ENCODE measurements around the gene VPS51. TPM values are rescaled to one million over a fixed set of nuclear protein-coding genes. Genes with fewer than 3 reads are reported as not detected.

Gene VPS51
- total and polyA plus RNA-seq, 2 of the 13 experiments (the other 11 are each of a cell fraction or from before 2014, with no cell fraction given) = 76.3 to 90.6 TPM

DNA sequence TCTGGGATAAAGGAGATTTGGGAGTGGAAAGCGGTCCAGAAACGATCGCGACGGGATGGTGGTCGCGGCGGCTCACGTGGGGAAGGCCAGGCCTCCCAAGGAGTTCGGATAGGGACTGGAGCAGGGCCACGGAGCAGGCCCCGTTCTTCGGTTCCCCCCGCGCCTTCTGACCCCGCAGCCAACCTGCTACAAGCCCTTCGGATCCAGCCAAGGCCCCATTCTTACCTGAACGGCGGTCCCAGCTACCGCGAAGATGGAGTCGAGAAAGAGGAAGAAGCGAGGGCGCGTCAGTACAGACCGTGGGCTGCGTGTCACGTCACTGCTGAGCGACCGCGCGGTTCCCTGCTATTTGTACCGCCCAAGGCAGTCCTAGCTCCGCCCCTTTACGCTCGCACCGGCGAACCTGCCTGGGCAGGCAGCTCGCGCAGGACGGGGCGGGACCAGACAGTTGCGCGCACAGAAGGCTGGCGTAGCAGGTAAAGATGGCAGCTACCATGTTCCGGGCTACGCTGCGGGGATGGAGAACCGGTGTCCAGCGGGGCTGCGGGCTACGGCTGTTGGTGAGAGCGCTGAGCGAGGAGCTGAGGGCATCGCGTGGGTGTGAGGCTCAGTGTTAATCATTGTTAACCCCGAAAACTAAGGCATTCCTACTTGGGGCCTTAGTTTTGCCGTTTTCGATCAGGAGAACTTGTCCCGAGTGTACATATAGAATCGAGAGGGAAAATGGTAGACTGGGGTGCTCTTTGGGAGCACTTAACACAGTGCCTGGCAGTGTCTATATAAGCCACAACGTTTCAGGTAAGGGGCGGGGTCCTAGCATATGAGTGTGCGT, 26.1 kb downstream of the VPS51 start, which contains the start of the genes FAU and MRPL49 (continued):
- TF ChIP-seq, protein P1, sequence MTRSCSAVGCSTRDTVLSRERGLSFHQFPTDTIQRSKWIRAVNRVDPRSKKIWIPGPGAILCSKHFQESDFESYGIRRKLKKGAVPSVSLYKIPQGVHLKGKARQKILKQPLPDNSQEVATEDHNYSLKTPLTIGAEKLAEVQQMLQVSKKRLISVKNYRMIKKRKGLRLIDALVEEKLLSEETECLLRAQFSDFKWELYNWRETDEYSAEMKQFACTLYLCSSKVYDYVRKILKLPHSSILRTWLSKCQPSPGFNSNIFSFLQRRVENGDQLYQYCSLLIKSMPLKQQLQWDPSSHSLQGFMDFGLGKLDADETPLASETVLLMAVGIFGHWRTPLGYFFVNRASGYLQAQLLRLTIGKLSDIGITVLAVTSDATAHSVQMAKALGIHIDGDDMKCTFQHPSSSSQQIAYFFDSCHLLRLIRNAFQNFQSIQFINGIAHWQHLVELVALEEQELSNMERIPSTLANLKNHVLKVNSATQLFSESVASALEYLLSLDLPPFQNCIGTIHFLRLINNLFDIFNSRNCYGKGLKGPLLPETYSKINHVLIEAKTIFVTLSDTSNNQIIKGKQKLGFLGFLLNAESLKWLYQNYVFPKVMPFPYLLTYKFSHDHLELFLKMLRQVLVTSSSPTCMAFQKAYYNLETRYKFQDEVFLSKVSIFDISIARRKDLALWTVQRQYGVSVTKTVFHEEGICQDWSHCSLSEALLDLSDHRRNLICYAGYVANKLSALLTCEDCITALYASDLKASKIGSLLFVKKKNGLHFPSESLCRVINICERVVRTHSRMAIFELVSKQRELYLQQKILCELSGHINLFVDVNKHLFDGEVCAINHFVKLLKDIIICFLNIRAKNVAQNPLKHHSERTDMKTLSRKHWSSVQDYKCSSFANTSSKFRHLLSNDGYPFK (CRISPR knock-in tag; IDR thresholded peaks at IDR 0.05; ENCODE audit: borderline replicate concordance) = peak; percentile 93; the same call in 1 of the 2 replicates
- TF ChIP-seq JDP2 (CRISPR knock-in tag; IDR thresholded peaks at IDR 0.05; ENCODE audit: borderline replicate concordance) (no peak), SIX1 (CRISPR knock-in tag; IDR thresholded peaks at IDR 0.05; ENCODE audit: borderline replicate concordance) (no peak), ZNF124 (CRISPR knock-in tag; IDR thresholded peaks at IDR 0.05) (0 out of 2 replicates have a peak, but pooled peaks have one; percentile 22), TCF12 (IDR thresholded peaks at IDR 0.05) (no peak), TCF12 (CRISPR knock-in tag; IDR thresholded peaks at IDR 0.05) (peak; percentile 63; the same call in 1 of the 2 replicates), ZNF672 (CRISPR knock-in tag; IDR thresholded peaks at IDR 0.05) (no peak), MBD4 (IDR thresholded peaks at IDR 0.05; ENCODE audit: borderline replicate concordance, low read length) (no peak), PRPF4 (IDR thresholded peaks at IDR 0.05; ENCODE audit: low read depth, low read length, poor library complexity, severe bottlenecking) (no peak), IKZF1 (IDR thresholded peaks at IDR 0.05) (no peak), ZNF556 (CRISPR knock-in tag; IDR thresholded peaks at IDR 0.05; ENCODE audit: borderline replicate concordance) (peak; percentile 85; the same call in 1 of the 2 replicates), POLR2AphosphoS2 (IDR thresholded peaks at IDR 0.05; ENCODE audit: low read depth, low read length) (peak; percentile 86; the same call in 1 of the 2 replicates), RXRB (CRISPR knock-in tag; IDR thresholded peaks at IDR 0.05; ENCODE audit: borderline replicate concordance) (peak; percentile 44; the same call in 1 of the 2 replicates), ZNF777 (CRISPR knock-in tag; IDR thresholded peaks at IDR 0.05) (peak; percentile 65), CBX1 (IDR thresholded peaks at IDR 0.05; ENCODE audit: low read depth) (no peak), KLF16 (CRISPR knock-in tag; IDR thresholded peaks at IDR 0.05) (peak in 1 of 2 experiments; percentile 43; a peak in 1 of 4 replicates), NFIB (CRISPR knock-in tag; IDR thresholded peaks at IDR 0.05; ENCODE audit: borderline replicate concordance) (no peak)
- TF ChIP-seq, protein P2, sequence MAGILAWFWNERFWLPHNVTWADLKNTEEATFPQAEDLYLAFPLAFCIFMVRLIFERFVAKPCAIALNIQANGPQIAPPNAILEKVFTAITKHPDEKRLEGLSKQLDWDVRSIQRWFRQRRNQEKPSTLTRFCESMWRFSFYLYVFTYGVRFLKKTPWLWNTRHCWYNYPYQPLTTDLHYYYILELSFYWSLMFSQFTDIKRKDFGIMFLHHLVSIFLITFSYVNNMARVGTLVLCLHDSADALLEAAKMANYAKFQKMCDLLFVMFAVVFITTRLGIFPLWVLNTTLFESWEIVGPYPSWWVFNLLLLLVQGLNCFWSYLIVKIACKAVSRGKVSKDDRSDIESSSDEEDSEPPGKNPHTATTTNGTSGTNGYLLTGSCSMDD (CRISPR knock-in tag; IDR thresholded peaks at IDR 0.05) = no peak
- TF ChIP-seq, protein P3, sequence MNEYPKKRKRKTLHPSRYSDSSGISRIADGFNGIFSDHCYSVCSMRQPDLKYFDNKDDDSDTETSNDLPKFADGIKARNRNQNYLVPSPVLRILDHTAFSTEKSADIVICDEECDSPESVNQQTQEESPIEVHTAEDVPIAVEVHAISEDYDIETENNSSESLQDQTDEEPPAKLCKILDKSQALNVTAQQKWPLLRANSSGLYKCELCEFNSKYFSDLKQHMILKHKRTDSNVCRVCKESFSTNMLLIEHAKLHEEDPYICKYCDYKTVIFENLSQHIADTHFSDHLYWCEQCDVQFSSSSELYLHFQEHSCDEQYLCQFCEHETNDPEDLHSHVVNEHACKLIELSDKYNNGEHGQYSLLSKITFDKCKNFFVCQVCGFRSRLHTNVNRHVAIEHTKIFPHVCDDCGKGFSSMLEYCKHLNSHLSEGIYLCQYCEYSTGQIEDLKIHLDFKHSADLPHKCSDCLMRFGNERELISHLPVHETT (CRISPR knock-in tag; conservative IDR thresholded peaks at IDR 0.05) = no peak; the same call in 1 of the 2 replicates
- TF ChIP-seq, protein P4, sequence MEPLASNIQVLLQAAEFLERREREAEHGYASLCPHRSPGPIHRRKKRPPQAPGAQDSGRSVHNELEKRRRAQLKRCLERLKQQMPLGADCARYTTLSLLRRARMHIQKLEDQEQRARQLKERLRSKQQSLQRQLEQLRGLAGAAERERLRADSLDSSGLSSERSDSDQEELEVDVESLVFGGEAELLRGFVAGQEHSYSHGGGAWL (CRISPR knock-in tag; IDR thresholded peaks at IDR 0.05) = no peak
- TF ChIP-seq, protein P5, sequence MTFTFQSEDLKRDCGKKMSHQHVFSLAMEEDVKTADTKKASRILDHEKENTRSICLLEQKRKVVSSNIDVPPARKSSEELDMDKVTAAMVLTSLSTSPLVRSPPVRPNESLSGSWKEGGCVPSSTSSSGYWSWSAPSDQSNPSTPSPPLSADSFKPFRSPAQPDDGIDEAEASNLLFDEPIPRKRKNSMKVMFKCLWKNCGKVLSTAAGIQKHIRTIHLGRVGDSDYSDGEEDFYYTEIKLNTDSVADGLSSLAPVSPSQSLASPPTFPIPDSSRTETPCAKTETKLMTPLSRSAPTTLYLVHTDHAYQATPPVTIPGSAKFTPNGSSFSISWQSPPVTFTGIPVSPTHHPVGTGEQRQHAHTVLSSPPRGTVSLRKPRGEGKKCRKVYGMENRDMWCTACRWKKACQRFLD (CRISPR knock-in tag; IDR thresholded peaks at IDR 0.05; ENCODE audit: borderline replicate concordance) = no peak
